ENCODE measurements around the gene TSPAN33.
A peak's percentile ranks its signal among the peaks of the same experiment; 100 is the strongest.
"Not testable (repeated sequence)": the region's sequence is repeated elsewhere in the genome, so short reads cannot be mapped to it uniquely, and the experiment has no call there.

The TSPAN33 gene

DNA sequence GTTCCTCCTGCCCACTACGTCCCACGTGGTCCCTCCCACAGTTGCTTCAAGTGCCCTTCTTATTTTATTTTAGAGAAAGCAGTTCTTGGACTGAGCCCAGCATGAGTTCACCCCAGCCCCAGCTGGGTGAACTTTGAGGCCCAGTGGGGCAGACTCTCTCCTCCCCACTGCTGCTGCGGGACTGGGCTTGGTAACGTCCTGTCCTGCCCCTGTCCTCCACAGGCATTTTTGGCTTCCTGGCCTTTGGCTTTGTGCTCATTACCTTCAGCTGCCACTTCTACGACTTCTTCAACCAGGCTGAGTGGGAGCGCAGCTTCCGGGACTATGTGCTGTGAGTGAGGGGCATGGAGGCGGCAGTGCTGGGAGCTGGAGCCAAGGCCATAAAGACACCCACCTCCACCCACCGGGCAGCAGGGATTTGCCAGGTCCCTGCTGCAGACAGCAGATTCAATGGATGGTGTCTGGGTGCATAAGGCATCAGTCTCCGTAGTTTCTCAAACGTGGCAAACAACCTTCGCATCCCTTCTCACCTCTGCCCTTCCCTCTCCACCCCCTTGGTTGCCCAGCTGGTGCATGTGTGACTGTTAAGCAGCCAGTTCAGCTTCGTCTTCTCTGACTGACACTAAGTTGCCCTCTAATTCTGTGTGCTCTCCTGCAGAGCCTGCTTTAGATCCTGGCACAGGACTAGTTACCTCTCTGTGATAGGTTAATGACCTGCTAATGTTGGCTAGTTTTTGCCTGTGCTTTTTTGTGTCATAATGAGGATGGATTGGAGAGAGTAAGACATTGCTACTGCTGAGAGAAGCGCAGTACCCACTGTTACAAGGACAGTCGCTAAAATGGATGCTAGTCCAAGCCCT, 64.8 kb downstream of the TSPAN33 start:
- DNase-seq, result no peak

DNA sequence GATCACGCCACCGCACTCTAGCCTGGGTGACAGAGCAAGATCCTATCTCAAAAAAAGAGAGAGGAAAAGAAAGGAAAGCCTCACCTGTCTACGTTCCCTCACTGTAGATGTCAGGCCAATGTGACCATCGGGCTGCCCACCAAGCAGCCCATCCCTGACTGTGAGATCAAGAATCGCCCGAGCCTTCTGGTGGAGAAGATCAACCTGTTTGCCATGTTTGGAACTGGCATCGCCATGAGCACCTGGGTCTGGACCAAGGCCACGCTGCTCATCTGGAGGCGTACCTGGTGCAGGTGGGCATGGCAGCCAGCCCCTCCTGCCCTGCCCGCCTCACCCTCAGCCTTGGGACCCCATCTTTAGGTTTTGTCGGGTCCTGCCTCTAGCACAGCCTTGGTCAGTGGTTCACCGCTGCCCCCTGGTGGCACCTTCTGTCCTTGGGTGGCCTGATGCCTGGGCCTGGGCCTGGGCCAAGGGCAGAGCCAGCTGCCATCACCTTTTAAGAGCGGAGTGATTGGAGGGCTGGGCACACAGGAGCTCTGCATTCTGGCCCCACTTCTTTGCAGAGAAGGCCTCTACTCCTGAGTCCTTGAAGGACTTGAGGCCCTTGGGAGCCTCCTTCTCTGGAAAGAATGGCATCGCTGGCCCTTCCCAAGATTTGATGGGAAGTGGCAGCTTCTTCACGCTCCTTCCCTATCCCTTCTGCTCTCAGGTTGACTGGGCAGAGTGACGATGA, 65.9 kb downstream of the TSPAN33 start:
- peak; percentile 27 for DNase-seq

DNA sequence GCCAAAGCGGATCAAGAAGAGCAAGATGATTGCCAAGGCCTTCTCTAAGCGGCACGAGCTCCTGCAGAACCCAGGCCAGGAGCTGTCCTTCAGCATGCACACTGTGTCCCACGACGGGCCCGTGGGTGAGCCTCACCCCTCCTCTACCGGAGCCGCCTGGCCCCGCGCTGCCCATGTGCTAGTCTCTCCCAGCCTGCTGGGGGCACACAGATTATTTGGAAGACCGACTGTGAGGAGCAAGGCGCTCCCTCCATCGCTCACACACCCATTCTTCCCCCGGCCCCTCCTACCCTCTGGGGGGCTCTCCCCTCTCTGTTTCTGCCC, 66.4 kb downstream of the TSPAN33 start:
- no peak for DNase-seq

DNA sequence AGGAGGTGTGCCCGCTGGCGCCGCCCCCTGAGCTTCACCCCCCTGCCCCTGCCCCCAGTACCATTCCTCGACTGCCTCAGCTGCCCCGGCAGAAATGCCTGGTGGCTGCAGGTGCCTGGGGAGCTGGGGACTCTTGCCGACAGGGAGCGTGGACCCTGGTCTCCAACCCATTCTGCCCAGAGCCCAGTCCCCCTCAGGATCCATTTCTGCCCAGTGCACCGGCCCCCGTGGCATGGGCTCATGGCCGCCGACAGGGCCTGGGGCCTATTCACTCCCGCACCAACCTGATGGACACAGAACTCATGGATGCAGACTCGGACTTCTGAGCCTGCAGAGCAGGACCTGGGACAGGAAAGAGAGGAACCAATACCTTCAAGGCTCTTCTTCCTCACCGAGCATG, 67.6 kb downstream of the TSPAN33 start:
- DNase-seq, result no peak

DNA sequence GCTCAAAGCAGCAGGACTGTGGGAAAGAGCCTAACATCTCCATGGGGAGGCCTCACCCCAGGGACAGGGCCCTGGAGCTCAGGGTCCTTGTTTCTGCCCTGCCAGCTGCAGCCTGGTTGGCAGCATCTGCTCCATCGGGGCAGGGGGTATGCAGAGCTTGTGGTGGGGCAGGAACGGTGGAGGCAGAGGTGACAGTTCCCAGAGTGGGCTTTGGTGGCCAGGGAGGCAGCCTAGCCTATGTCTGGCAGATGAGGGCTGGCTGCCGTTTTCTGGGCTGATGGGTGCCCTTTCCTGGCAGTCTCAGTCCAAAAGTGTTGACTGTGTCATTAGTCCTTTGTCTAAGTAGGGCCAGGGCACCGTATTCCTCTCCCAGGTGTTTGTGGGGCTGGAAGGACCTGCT, 68.1 kb downstream of the TSPAN33 start:
- DNase-seq, result no peak

DNA sequence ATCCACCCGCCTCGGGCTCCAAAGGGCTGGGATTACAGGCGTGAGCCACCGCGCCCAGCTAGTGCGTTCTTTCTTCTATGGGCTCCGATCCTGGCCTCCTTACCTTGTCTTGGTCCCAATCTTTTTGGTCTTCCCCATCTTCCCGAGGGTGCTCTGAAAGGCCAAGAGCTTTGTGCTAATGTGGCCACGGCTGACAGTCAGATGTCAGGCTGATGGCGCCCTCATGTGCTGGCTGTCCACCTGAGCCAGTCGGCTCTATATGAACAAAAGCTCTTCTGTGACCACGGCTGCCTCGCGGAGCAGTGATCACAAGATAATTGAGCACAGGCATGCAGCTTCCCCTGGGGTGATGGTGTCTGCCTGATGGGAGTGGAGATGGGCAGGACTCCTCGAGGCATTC, 69.3 kb downstream of the TSPAN33 start:
- DNase-seq, result no peak

DNA sequence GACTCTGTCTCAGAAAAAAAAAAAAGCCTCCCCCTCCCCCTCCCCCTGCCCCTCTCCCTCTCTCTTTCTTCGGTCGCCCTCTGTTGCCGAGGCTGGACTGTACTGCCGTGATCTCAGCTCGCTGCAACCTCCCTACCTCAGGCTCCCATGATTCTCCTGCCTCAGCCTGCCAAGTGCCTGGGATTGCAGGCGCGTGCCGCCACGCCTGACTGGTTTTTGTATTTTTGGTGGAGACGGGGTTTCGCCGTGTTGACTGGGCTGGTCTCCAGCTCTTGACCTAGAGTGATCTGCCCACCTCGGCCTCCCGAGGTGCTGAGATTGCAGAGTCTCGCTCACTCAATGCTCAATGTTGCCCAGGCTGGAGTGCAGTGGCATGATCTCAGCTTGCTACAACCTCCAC, 71.2 kb downstream of the TSPAN33 start:
- not testable (repeated sequence) for DNase-seq

DNA sequence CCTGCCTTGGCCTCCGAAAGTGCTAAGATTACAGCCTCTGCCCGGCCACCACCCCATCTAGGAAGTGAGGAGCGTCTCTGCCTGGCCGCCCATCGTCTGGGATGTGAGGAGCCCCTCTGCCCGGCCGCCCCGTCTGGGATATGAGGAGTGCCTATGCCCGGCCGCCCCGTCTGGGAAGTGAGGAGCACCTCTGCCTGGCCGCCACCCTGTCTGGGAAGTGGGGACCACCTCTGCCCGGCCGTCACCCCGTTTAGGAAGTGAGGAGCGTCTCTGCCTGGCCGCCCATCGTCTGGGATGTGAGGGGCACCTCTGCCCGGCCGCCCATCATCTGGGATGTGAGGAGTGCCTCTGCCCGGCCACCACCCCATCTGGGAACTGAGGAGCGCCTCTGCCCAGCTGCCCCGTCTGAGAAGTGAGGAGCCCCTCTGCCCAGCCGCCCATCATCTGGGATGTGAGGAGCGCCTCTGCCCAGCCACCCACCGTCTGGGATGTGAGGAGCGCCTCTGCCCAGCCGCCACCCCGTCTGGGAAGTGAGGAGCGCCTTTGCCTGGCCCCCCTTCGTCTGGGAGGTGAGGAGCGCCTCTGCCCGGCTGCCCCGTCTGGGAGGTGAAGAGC, 71.7 kb downstream of the TSPAN33 start:
- not testable (repeated sequence) for DNase-seq

DNA sequence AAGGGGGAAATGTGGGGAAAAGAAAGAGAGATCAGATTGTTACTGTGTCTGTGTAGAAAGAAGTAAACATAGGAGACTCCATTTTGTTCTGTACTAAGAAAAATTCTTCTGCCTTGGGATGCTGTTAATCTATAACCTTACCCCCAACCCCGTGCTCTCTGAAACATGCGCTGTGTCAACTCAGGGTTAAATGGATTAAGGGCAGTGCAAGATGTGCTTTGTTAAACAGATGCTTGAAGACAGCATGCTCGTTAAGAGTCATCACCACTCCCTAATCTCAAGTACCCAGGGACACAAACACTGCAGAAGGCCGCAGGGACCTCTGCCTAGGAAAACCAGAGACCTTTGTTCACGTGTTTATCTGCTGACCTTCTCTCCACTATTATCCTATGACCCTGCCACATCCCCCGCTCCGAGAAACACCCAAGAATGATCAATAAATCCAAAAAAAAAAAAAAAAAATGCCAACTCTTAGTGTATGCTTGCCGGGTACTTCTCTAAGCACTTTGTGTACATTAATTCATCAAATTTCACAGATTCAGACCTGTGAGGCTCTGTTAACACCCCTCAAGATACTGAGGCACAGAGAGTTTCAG, 72.4 kb downstream of the TSPAN33 start:
- DNase-seq, result not testable (repeated sequence)

DNA sequence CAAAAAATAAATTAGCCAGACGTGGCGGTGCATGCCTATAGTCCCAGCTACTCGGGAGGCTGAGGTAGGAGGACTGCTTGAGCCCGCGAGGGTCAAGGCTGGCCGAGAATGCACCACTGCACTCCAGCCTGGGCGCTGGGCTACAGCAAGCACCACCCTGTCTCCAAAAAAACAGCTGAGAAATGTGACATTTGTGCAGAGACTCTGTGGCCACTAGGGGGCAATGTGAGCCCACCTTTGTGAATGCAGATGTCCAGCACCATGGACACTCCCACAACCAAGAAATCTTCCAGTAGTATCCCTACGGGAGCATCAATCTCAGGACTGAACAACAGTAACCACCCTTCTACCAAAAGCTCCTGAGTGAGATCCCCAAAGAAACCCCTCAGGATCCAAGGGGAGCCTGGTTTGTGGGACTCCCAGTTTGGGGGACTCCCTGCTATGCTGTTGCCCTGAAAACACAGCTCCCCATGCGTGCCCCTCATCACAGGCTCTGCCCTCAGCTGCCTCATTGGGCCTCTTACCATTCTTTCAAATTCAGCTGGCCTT, 74.1 kb downstream of the TSPAN33 start:
- peak; percentile 68 for DNase-seq

DNA sequence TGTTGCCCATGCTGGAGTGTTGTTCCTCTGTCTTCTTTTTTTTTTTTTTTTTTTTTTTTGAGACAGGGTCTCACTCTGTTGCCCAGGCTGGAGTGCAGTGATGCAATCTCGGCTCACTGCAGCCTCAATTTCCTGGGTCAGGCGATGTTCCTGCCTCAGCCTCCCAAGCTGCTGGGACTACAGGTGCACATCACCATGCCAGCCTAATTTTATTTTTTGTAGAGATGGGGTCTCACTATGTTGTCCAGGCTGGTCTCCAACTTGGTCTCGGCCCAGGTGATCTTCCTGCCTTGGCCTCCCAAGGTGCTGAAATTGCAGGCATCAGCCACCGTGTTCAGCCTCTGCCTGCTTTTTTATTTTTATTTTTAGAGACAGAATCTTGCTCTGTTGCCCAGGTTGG, 74.7 kb downstream of the TSPAN33 start:
- DNase-seq, result not testable (repeated sequence)

Data from NCI-H2171 (cell line).